ENCODE data around the gene YTHDC1.
"Not testable (repeated sequence)": the region's sequence is repeated elsewhere in the genome, so short reads cannot be mapped to it uniquely, and the experiment has no call there.

Gene YTHDC1

DNA sequence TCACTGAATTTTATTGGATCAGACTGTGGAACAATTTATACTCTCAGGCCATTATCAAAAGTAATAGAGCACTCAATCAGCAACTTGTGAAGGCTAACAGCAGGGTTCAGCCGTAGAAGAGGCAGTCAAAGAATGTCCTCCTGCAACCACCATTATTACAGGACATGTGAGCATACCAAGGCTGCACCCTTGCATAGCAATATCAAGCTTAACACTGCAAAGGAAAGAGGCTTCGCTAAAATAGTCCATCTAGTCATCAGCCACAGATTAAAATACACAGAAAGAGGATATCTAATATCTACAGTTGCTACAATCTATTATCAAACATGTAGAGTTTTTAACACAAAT is 61.5 kb downstream of the YTHDC1 start:
- no peak for DNase-seq (ENCODE audit: low read depth)

DNA sequence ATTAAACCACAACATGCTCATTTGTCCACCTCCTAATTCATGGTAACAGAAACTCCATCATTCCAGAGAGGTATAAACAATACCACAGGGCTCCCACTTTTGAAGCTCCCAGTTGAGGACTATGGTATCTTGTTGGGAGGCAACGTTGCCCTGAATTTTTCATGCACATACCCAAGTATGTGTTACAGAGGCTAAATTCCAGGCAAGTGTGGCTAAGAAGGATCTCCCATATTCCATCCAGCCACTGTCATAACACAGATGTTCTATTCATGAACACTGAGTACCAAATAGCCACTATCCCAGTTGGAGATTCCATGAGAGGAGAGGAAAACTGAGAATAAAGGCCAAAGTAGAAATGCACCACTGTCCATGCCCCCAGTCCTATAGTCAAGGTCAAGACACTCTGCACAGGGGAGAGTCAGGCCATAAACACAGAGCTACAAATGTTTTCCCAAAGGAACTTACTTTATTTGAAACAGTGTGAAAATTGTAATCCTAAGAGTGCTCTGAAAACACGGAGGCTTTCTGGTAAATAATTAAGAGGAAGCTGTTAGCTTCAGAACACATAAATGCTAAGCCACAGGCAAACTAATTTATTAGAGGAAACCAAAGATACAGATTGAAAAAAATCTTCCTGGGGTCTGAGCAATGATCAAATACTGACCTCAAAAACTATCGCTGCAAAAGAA is 62.0 kb downstream of the YTHDC1 start:
- no peak for DNase-seq (ENCODE audit: low read depth)

DNA sequence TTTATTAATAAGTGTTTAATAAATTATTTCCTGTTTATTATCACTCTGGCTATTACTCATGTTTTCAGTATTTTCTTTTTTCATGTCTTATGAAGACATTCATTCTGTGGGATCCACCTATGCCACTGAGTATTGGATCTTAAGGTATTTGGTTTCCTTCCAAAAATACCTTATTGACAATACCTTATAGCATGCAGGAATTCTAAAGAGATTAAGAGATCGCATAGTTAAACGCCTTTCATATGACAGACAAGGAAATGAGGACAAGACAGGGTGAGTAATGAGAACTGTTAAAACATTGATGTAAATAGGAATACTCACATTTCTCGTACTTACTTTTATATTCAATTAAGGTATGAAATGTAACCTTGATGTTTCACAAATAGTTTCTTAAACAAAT is 66.2 kb downstream of the YTHDC1 start:
- no peak for DNase-seq (ENCODE audit: low read depth)

DNA sequence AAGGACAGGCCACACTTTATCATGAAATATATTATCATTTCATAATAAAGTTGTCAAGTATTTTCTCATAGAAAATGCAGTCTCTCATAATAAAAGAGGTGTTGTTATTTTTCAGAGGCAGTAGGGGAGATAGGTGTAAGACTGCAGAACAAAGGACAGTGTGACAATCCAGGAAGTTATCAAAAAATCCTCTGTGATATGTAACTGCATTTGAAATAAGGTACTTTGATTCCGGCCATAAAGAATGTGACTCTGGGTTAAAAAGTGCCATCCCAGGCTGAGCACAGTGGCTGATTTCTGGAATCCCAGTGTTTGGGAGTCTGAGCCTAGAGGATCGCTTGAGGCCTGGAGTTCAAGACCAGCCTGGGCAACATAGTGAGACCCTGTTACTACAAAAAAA is 66.8 kb downstream of the YTHDC1 start:
- DNase-seq (ENCODE audit: low read depth): no peak

DNA sequence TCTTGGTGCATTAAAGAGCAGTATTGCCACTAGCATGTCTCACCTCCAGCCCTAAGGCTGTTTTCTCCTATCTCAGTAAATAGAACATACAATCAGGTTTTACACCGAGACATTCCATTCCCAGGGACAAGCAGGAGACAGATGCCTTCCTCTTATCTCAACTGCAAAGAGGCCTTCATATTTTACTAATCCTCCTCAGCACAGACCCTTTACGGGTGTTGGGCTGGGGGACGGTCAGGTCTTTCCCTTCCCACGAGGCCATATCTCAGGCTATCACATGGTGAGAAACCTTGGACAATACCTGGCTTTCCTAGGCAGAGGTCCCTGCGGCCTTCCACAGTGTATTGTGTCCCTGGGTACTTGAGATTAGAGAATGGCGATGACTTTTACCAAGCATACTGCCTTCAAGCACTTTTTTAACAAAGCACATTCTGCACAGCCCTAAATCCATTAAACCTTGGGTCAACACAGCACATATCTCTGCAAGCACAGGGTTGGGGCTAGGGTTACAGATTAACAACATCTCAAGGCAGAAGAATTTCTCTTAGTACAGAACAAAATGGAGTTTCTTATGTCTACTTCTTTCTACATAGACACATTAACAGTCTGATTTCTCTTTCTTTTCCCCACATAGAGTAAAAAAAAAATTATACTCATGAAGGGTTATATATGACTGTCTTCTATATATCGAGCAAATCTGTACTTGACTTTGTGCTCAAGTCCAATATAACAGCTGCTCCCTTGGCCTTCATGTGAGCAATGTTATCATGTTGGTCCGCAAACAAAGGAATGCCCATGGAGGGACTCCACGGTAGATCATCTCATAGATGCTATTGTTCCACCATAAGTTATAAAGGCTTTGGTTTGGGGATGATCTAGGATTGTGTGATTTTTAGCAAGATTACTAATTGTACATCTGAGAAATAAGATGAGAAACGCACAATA is 67.8 kb downstream of the YTHDC1 start:
- not testable (repeated sequence) for DNase-seq (ENCODE audit: low read depth)

DNA sequence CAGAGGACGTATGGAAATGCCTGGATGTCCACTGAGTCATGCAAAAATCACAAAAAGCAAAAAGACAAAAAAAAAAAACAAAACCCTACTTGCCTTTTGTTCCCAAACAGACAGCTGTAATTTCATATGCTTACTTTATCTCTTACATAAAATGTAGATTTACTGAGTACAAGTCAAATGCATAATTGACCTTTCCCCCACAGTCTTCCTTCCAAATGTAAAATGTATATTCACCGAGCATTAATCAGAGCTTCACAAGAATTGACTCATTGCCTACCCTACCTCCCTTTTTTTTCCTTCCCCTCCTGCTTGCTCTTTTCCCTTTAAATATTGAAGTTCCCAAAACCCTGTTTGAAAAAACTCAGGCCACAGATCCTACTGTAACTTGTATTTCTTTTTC is 71.9 kb downstream of the YTHDC1 start:
- no peak for DNase-seq (ENCODE audit: low read depth)

DNA sequence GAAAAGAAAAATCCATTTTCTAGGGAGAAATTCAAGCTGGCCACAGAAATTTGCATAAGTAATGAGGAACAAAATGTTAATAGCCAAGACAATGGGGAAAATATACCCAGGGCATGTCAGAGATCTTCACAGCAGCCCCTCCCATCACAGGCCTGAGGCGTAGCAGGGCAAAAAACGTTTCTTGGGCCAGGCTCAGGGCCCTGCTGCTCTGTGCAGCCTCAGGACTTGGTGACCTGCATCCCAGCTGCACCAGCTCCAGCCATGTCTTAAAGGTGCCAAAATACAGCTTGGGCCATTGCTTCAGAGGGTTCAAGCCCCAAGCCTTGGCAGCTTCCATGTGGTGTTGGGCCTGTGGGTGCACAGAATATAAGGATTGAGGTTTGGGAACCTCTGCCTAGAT is 72.3 kb downstream of the YTHDC1 start:
- DNase-seq (ENCODE audit: low read depth): no peak

DNA sequence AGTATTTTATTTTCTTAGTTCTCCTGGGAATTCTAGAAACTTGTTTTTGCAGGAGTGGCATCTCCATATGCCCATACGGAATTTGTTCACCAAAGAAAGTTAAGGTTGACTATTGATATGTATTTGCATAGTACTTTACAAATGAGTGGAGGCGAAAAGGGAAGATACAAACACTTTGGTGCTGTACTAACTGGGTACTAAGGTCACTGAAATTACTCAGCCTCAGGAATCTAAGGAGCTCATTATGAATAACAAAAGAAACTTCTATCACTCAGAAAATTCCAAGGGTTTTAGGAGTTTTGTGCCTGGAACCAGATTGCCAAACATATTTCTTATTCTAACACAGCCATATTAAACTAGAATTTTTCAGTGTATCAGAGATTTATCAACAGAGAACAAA is 77.0 kb downstream of the YTHDC1 start:
- no peak for DNase-seq (ENCODE audit: low read depth)

DNA sequence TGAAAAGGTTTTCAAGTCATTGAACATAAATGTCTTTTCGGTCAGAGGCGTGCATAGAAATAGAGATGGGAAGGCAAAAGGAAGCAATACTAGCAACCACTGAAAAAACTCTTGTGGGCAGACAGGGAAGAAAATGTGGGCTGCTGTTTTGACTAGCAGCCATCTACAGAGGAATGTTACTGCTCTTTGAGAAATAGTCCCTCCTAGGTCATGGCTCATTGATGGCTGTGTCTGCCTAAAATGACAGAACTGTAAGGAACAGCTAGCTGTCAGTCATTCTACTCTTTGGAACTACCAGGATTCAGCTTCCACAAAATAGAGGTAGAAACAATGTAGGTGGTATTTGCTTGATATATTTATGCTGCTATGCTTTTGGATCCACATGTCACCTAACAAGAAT is 77.5 kb downstream of the YTHDC1 start:
- no peak for DNase-seq (ENCODE audit: low read depth)

DNA sequence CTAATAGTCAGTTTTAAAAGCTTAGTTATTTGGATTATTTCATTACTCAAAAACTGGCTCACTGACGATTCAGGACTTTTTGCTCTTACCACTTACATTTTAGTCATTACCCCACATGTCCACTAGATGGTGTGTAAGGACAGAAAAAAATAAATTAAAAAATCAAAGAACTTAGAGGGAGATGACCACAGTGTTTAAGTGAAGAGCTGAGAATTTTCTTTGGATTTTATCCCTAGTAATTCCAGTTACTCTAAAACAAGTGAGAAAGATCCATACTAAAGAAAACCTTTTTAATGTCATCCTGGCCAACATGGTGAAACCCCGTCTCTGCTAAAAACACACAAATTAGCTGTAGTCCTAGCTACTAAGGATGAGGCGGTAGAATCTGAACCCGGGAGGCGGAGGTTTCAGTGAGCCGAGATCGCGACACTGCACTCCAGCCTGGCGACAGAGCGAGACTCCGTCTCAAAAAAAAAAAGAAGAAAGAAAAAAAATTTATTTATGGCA is 78.0 kb downstream of the YTHDC1 start:
- DNase-seq (ENCODE audit: low read depth): no peak

DNA sequence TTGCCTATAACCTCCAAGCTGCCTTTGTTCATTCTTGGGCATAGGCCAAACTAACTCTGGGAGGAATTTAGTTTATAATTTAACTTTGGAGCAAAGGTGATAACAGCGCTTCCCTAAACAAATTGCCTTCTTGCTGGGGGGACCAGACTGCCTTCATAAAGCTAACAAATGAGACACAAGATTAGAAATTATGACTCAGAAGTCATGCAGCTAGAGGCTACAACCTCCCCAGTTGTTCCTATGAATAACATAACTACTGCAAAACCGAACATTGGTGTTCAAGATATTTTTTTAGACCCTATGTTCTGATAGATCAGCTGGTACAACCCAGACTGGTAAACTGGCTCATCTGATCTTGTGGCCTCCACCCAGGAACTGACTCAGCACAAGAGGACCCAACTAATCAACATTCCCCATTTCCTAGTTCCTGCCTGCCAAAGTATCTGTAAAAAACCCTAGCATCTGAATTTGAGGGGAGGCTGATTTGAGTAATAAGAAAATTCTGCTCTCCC is 82.4 kb downstream of the YTHDC1 start:
- DNase-seq (ENCODE audit: low read depth): no peak

DNA sequence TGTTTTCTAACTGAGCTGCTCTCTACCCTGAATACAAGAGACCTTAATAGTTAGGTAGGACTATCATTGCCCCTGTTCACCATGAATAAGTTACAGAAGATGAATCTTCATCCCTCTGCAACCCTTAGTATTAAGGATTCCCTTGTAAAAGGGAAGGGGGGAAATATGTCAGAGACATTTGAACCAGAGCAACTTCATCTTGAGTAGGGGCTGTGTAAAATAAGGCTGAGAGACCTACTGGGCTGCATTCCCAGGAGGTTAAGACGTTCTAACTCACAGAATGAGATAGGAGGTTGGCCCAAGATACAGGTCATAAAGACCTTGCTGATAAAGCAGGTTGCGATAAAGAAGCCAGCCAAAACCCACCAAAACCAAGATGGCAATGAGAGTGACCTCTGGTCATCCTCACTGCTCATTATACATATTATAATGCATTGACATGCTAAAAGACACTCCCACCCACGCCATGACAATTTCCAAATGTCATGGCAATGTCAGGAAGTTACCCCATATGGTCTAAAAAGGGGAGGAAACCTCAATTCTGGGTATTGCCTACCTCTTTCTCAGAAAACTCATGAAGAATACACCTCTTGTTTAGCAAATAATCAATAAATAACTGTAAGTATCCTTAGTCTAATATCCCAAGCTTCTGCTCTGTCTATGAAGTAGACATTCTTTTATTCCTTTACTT is 84.9 kb downstream of the YTHDC1 start:
- no peak for DNase-seq (ENCODE audit: low read depth)

Data from activated gamma-delta T cell treated with anti-CD3 and anti-CD28 coated beads, Interleukin-2, amount 50 U/mL, for 16 hours (primary cell).